PC-9 (cell line): ENCODE results near the gene TACR2. TPM values are rescaled to one million over a fixed set of nuclear protein-coding genes. Genes with fewer than 3 reads are reported as not detected.

ENCODE experiments used
- BruUV-seq: library from RNA; stranded (reverse); fragments of 400-500 nt; replicated peaks from 2 replicates; lab custom pipeline; 2021; lab: Mats Ljungman, UMichigan
- CTCF ChIA-PET: fragments of 300-600 bp; sonication (Branson Sonifier 250); formaldehyde crosslinking; loops from one replicate; lab custom pipeline; 2022; ENCODE audit warnings: antibody characterized with exemption; lab: Charles Lee
- POLR2A ChIA-PET: fragments of 300-600 bp; sonication (Branson Sonifier 250); formaldehyde crosslinking; loops from one replicate; lab custom pipeline; 2022; ENCODE audit warnings: antibody characterized with exemption; ENCODE audit not compliant: unreplicated experiment; lab: Charles Lee
- DNase-seq, 2 experiments: peaks; one replicate each; pipeline versions ENCODE4 v3.0.0 to v3.0.0-alpha.2; 2015 to 2022; ENCODE audit warnings: mixed read lengths in 1 of 2
- H2AFZ ChIP-seq: fragments of 200-600 bp; sonication (generic); 2 replicates; pipeline ENCODE4 v1.8.1; 2017; ENCODE audit warnings: antibody characterized with exemption
- H3F3A ChIP-seq: fragments of 200-600 bp; sonication (generic); 2 replicates; pipeline ENCODE4 v1.8.1; 2017; ENCODE audit warnings: antibody characterized with exemption, mild to moderate bottlenecking, low read depth; ENCODE audit not compliant: insufficient read depth
- H3K27ac ChIP-seq: fragments of 200-600 bp; sonication (generic); 2 replicates; pipeline ENCODE4 v1.6.1; 2016; ENCODE audit warnings: mixed run types
- H3K27me3 ChIP-seq: fragments of 200-600 bp; sonication (generic); 2 replicates; pipeline ENCODE4 v1.6.1; 2016; ENCODE audit warnings: low read depth, mixed run types; ENCODE audit not compliant: insufficient read depth
- H3K36me3 ChIP-seq: fragments of 200-600 bp; sonication (generic); 2 replicates; pipeline ENCODE4 v1.6.1; 2016; ENCODE audit warnings: low read depth, mixed run types
- H3K4me1 ChIP-seq: fragments of 200-600 bp; sonication (generic); replicated peaks from 2 replicates; pipeline ENCODE4 v1.6.1; 2016; ENCODE audit warnings: mixed run types; ENCODE audit not compliant: insufficient read depth
- H3K4me2 ChIP-seq: fragments of 200-600 bp; sonication (generic); 2 replicates; pipeline ENCODE4 v1.6.1; 2017; ENCODE audit warnings: mixed run types
- H3K4me3 ChIP-seq: fragments of 200-600 bp; sonication (generic); 2 replicates; pipeline ENCODE4 v1.6.1; 2016; ENCODE audit warnings: mixed run types
- H3K79me2 ChIP-seq: fragments of 200-600 bp; sonication (generic); 2 replicates; pipeline ENCODE4 v1.6.1; 2017; ENCODE audit warnings: low read depth, mixed run types
- H3K9me2 ChIP-seq: fragments of 200-600 bp; sonication (generic); 2 replicates; pipeline ENCODE4 v1.8.1; 2017; ENCODE audit warnings: mild to moderate bottlenecking; ENCODE audit not compliant: insufficient read depth
- H3K9me3 ChIP-seq: fragments of 200-600 bp; sonication (generic); 2 replicates; pipeline ENCODE4 v1.8.1; 2016; ENCODE audit warnings: low read depth; ENCODE audit not compliant: insufficient read depth
- H4K20me1 ChIP-seq: fragments of 200-600 bp; sonication (generic); 2 replicates; pipeline ENCODE4 v1.8.1; 2017; ENCODE audit not compliant: insufficient read depth
- EZH2 ChIP-seq: fragments of 200-600 bp; sonication (generic); IDR thresholded peaks from 2 replicates; pipeline ENCODE4 v1.8.0; 2017; ENCODE audit warnings: antibody characterized with exemption, low read depth
- intact Hi-C: fragments of 100-400 bp; cut with micrococcal nuclease; formaldehyde crosslinking; loops from one replicate; pipeline ENCODE4 v1.10.0; 2022; ENCODE audit not compliant: unreplicated experiment
- total RNA-seq: library from RNA; stranded (reverse); gene quantifications from 2 replicates; pipeline ENCODE4 v1.2.3, GENCODE V29; 2021
- TF ChIP-seq, protein P1 (sequence below): fragments of 200-600 bp; sonication (generic); conservative IDR thresholded peaks from 2 replicates; pipeline ENCODE4 v1.6.1; 2017; ENCODE audit warnings: mixed run types, antibody characterized with exemption, mild to moderate bottlenecking, moderate library complexity

The TACR2 gene
- total RNA-seq, 1 experiment from 2014 or later: not detected

DNA sequence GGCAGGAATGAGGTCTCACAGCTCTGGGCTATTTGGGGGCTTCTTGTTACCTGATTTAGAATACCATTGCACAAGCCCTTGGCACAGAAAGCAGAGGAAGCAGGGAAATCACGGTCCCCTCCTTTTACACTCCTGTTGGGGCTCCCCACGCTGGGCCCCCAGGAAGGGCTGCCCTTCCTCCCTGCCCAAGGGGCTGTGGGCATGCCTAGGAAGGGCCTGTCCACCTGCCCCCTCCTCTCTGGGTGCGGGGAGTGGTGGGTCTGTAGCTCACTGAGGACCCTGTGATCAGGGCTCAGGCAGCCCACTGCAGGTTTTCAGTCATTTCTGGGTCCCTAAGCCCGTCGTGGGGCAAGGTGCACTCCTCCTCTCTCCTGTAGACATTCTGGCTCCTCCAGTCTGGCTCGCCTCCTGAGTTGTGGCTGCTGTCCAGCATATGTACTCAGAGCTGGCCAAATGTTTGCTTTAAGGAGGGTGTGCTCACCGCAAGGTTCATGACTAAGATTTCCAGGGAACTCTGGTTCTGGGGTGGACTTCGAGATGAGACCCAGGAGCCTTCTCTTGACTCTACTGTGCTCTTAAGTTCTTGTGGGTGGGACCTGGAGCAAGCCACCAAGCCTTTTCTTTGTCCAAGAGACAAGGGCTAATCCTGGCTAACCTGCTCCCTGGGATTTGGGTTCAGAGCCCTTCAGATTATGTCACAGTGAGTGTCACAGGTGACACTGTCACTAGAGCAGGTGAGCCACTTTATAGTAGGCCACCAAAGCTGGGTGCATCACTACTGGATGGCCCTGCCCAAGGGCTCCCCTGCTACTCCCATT, 56.0 kb downstream of the TACR2 start:
- no peaks in the 10 kb centered on the region for H3K9me3 ChIP-seq
- BruUV-seq: no TSS peak
- no peak overlapping the region for H3K4me3 ChIP-seq
- intact Hi-C loops: loop anchor here (1.0 kb wide), 2 partner anchors 11 to 27 kb away; no protein-coding TSS in a partner anchor
- peak overlapping the region; percentile 73 for H3K4me2 ChIP-seq
- peaks cover 50% of the 10 kb centered on the region for H3K4me1 ChIP-seq
- TF ChIP-seq, protein P1, sequence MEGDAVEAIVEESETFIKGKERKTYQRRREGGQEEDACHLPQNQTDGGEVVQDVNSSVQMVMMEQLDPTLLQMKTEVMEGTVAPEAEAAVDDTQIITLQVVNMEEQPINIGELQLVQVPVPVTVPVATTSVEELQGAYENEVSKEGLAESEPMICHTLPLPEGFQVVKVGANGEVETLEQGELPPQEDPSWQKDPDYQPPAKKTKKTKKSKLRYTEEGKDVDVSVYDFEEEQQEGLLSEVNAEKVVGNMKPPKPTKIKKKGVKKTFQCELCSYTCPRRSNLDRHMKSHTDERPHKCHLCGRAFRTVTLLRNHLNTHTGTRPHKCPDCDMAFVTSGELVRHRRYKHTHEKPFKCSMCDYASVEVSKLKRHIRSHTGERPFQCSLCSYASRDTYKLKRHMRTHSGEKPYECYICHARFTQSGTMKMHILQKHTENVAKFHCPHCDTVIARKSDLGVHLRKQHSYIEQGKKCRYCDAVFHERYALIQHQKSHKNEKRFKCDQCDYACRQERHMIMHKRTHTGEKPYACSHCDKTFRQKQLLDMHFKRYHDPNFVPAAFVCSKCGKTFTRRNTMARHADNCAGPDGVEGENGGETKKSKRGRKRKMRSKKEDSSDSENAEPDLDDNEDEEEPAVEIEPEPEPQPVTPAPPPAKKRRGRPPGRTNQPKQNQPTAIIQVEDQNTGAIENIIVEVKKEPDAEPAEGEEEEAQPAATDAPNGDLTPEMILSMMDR: no peak
- TF ChIP-seq EZH2: no peak
- peaks cover 50% of the 10 kb centered on the region for H3F3A ChIP-seq
- CTCF ChIA-PET: no interaction called here
- POLR2A ChIA-PET: interaction anchor here (0.7 kb wide), 1 partner anchor 30 kb away, joined by 3 read pairs; no protein-coding TSS in a partner anchor
- no peaks in the 10 kb centered on the region for H3K27me3 ChIP-seq
- DNase-seq: peak; percentile 89 to 94
- peak overlapping the region; percentile 89 for H3K27ac ChIP-seq
- no peaks in the 10 kb centered on the region for H4K20me1 ChIP-seq
- peaks cover 52% of the 10 kb centered on the region for H3K79me2 ChIP-seq
- H3K36me3 ChIP-seq: peaks cover 14% of the 10 kb centered on the region; the same call in 1 of the 2 replicates
- no peak overlapping the region for H2AFZ ChIP-seq
- no peaks in the 10 kb centered on the region for H3K9me2 ChIP-seq

DNA sequence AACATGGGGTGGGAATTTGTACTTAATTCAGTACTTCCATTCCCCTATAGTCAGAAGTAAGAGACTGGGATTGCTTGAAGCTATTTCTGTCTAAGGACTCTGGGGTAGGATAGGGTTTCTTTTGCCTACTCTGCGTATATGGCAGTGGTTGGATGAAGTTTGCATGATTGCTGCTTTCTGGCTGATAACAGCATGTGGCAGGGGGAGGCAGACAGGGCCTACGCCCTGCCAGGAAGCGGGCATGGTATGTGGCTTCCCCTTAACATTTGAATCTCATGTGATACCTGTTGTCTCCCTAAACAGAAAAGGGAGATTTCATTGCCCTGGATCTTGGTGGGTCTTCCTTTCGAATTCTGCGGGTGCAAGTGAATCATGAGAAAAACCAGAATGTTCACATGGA, 57.1 kb downstream of the TACR2 start:
- Histone ChIP-seq H3K79me2 (peaks cover 58% of the 10 kb centered on the region), H3K4me3 (no peak overlapping the region), H3K9me2 (no peaks in the 10 kb centered on the region), H3K27me3 (no peaks in the 10 kb centered on the region), H3K9me3 (no peaks in the 10 kb centered on the region), H3K27ac (no peak overlapping the region), H3F3A (peaks cover 50% of the 10 kb centered on the region), H3K36me3 (peaks cover 7% of the 10 kb centered on the region; the same call in 1 of the 2 replicates), H2AFZ (no peak overlapping the region), H4K20me1 (no peaks in the 10 kb centered on the region), H3K4me2 (peak overlapping the region; percentile 73; the same call in 1 of the 2 replicates), H3K4me1 (peaks cover 50% of the 10 kb centered on the region)
- POLR2A ChIA-PET: no interaction called here
- BruUV-seq: no TSS peak
- CTCF ChIA-PET: no interaction called here
- no peak for DNase-seq
- intact Hi-C loops: no loop called here
- TF ChIP-seq EZH2: no peak
- TF ChIP-seq, protein P1: no peak

DNA sequence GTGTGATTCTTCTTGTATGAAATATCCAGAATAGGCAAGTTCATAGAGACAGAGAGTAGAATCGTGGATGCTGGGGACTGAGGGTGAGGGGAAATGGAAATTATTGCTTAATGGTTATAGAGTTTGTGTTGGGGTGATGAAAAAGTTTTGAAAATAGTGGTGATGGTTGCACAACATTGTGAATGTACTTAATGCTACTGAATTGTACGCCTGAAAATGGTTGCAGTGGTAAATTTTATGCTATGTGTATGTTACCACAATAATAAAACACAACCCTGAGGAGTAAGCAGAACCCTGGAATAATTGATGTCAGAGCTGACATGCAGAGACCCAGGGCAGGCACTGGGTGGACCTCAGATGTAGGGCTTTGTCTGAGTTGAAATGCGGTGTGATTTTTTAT, 57.6 kb downstream of the TACR2 start:
- BruUV-seq: no TSS peak
- Histone ChIP-seq H3K4me1 (peaks cover 50% of the 10 kb centered on the region), H2AFZ (no peak overlapping the region), H3F3A (peaks cover 50% of the 10 kb centered on the region), H3K9me3 (no peaks in the 10 kb centered on the region), H3K79me2 (peaks cover 58% of the 10 kb centered on the region), H3K4me3 (no peak overlapping the region), H3K27ac (no peak overlapping the region), H3K9me2 (no peaks in the 10 kb centered on the region), H4K20me1 (no peaks in the 10 kb centered on the region), H3K27me3 (no peaks in the 10 kb centered on the region), H3K4me2 (0 out of 2 replicates have a peak overlapping the region, but pooled peaks have one; percentile 73), H3K36me3 (peaks cover 5% of the 10 kb centered on the region; the same call in 1 of the 2 replicates)
- DNase-seq: no peak
- POLR2A ChIA-PET: no interaction called here
- TF ChIP-seq EZH2: no peak
- TF ChIP-seq, protein P1: no peak
- CTCF ChIA-PET: no interaction called here
- intact Hi-C loops: no loop called here
